Calu3 (cell line): ENCODE results near the gene STRBP. TPM values are rescaled to one million over a fixed set of nuclear protein-coding genes. Genes with fewer than 3 reads are reported as not detected.

ENCODE experiments used
- BruUV-seq: library from RNA; stranded (reverse); fragments of 400-500 nt; replicated peaks from 2 replicates; lab custom pipeline; 2021; lab: Mats Ljungman, UMichigan
- CTCF ChIA-PET: fragments of 300-600 bp; sonication (Branson Sonifier 250); formaldehyde crosslinking; loops from one replicate; lab custom pipeline; 2022; ENCODE audit warnings: antibody characterized with exemption; lab: Charles Lee
- DNase-seq: peaks from one replicate; pipeline ENCODE4 v3.0.0; 2022
- H3K27ac Mint-ChIP-seq: one replicate; pipeline ENCODE4 v1.8.0; 2022; ENCODE audit warnings: mixed read lengths; ENCODE audit not compliant: unreplicated experiment
- H3K27me3 Mint-ChIP-seq: one replicate; pipeline ENCODE4 v1.8.0; 2022; ENCODE audit warnings: mixed read lengths; ENCODE audit not compliant: unreplicated experiment
- H3K36me3 Mint-ChIP-seq: one replicate; pipeline ENCODE4 v1.8.0; 2022; ENCODE audit warnings: mild to moderate bottlenecking, moderate library complexity, mixed read lengths; ENCODE audit not compliant: insufficient read depth, unreplicated experiment
- H3K4me1 Mint-ChIP-seq: one replicate; pipeline ENCODE4 v1.8.0; 2022; ENCODE audit warnings: mild to moderate bottlenecking, low read depth, mixed read lengths; ENCODE audit not compliant: unreplicated experiment
- H3K4me3 Mint-ChIP-seq: one replicate; pipeline ENCODE4 v1.8.0; 2022; ENCODE audit warnings: mild to moderate bottlenecking, low read depth, moderate library complexity, mixed read lengths; ENCODE audit not compliant: unreplicated experiment
- H3K9me3 Mint-ChIP-seq: one replicate; pipeline ENCODE4 v1.8.0; 2022; ENCODE audit warnings: low read depth, mixed read lengths; ENCODE audit not compliant: unreplicated experiment
- intact Hi-C: fragments of 100-400 bp; cut with micrococcal nuclease; formaldehyde crosslinking; loops from one replicate; pipeline ENCODE4 v1.10.0; 2022; ENCODE audit not compliant: unreplicated experiment
- total RNA-seq: library from RNA; stranded (reverse); gene quantifications from 2 replicates; pipeline ENCODE4 v1.2.3, GENCODE V29; 2022
- TF ChIP-seq, protein P1 (sequence below): fragments of 200-600 bp; IDR thresholded peaks from one replicate; pipeline ENCODE4 v1.8.0; 2022; ENCODE audit warnings: antibody characterized with exemption; ENCODE audit not compliant: unreplicated experiment

The STRBP gene
- total RNA-seq, 1 experiment from 2014 or later: 27.3 TPM

DNA sequence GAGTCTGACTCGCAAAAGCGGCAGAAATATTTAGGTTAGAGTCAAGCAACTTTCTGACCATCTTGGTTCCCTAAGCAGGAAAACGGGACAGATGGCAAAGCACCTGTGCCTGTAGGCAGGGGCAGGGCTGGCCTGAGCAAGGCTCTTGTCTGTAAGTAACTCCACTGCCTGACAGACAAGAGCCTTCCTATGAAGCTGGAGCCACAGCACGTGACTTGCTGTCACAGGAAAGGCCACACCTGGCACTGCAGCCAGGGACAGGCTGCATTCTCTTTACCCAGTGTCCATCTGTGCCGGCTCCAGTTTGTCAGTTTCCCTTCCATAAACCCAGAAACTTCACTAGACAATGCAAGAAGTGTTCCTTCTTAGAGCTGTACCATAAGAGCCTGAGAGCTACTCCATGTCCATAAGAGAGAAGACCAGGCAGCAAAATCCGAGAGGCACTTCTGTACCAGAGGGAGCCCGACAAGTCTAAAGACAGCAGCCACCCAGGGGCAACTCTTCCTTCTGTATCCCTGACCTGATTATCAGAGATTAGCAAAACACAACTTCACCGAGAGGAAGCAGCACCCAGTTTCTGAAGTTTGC is 156.9 kb downstream of the STRBP start:
- Mint-ChIP-seq H3K9me3 (no peaks in the 10 kb centered on the region), H3K4me3 (no peak overlapping the region), H3K36me3 (peaks cover 52% of the 10 kb centered on the region), H3K4me1 (no peaks in the 10 kb centered on the region), H3K27ac (no peak overlapping the region), H3K27me3 (no peaks in the 10 kb centered on the region)
- intact Hi-C loops: no loop called here
- BruUV-seq: no TSS peak
- CTCF ChIA-PET: interaction anchor here (1.5 kb wide), 1 partner anchor 12 kb away, joined by 3 read pairs; no protein-coding TSS in a partner anchor
- no peak for DNase-seq
- TF ChIP-seq, protein P1, sequence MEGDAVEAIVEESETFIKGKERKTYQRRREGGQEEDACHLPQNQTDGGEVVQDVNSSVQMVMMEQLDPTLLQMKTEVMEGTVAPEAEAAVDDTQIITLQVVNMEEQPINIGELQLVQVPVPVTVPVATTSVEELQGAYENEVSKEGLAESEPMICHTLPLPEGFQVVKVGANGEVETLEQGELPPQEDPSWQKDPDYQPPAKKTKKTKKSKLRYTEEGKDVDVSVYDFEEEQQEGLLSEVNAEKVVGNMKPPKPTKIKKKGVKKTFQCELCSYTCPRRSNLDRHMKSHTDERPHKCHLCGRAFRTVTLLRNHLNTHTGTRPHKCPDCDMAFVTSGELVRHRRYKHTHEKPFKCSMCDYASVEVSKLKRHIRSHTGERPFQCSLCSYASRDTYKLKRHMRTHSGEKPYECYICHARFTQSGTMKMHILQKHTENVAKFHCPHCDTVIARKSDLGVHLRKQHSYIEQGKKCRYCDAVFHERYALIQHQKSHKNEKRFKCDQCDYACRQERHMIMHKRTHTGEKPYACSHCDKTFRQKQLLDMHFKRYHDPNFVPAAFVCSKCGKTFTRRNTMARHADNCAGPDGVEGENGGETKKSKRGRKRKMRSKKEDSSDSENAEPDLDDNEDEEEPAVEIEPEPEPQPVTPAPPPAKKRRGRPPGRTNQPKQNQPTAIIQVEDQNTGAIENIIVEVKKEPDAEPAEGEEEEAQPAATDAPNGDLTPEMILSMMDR: no peak

DNA sequence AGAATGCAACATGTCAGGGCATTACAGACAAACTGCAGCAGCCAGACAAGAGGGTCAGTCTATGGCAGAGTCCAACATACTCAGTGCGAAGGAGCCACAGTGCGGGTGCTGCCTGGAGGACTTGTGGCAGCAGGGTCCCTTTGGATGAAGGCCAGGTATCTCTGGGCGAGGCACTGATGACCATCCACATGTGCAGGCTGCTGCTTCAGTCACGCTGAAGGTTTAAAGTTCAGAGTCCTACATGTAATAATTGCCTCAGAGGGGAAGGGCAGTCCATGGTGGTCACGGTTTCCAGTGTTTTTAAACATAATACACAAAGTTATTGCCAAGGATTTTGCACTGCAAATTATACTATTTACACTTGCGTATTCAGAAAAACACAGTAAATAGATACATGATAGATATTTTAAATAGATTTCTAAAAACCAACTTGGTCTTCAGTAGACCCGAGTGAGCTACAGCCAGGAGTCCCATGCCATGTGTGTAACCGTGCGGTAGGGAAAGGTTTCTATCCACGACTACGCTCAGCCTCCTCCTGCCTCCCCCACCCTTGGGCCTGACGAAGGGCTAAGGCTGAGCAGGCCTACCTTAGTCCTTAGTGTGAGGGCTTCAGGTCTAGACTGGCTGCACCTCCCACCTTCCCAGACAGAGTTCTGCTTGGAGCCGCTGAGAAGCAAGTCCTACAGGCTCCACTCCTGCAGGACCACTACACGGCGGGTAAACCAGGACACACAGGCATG is 158.7 kb downstream of the STRBP start:
- Mint-ChIP-seq H3K9me3 (no peaks in the 10 kb centered on the region), H3K27ac (no peak overlapping the region), H3K4me1 (no peaks in the 10 kb centered on the region), H3K36me3 (peaks cover 52% of the 10 kb centered on the region), H3K4me3 (no peak overlapping the region), H3K27me3 (no peaks in the 10 kb centered on the region)
- TF ChIP-seq, protein P1: no peak
- CTCF ChIA-PET: no interaction called here
- no TSS peak for BruUV-seq
- intact Hi-C loops: no loop called here
- DNase-seq: no peak

DNA sequence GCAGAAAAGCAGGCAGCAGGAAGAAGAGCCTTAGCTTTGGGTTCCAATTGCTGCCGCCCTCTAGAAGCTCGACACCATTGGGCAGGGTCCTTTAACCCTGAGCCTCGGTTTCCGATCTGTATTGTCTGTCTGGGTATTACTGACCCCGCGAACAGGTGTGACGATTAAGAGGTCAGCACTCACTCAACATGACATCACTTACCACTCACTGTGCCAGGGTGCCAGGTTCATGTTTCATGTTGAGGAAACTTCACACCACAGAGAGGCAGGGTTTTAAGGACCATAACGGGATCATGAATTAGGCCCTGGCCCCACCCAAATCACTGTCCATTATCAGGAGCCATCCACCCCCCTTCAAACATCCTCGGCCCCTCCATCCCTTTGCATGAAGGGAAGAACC is 159.4 kb downstream of the STRBP start:
- Mint-ChIP-seq H3K36me3 (peaks cover 47% of the 10 kb centered on the region), H3K4me3 (no peak overlapping the region), H3K4me1 (no peaks in the 10 kb centered on the region), H3K27ac (no peak overlapping the region), H3K27me3 (no peaks in the 10 kb centered on the region), H3K9me3 (no peaks in the 10 kb centered on the region)
- BruUV-seq: no TSS peak
- no peak for DNase-seq
- CTCF ChIA-PET: no interaction called here
- intact Hi-C loops: no loop called here
- TF ChIP-seq, protein P1: no peak

DNA sequence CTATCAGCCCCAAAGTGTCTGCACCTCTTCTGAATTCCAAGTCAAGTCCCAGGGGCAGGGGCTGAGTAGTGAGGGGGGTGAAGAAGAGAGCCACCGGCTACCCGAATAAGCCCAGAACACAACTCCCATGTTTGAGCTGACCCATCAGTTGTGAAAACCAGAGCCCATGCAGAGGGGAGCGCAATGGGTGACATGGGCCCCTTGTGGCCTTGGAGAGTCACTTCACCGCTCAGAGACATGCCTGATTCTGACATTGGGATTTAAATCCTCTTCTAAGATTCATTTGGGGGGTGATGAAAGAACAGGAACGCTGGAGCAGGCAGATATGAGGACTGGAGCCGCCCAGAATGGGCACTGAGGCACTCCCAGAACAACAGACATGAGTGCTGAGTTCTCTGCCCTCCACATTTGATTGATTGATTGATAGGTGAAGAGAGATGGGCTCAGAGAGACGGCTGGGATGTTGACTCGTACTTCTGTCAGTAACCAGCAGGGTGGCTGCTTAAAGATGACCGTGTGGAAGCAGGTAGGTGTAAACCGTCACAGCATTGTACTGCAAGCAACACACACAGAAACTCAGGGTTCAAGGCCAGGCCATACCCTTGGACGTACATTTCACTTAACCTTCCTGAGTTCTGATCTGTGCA is 160.6 kb downstream of the STRBP start:
- TF ChIP-seq, protein P1: no peak
- intact Hi-C loops: no loop called here
- BruUV-seq: no TSS peak
- CTCF ChIA-PET: interaction anchor here (2.5 kb wide), 1 partner anchor 242 kb away, joined by 5 read pairs; no protein-coding TSS in a partner anchor
- Mint-ChIP-seq H3K9me3 (no peaks in the 10 kb centered on the region), H3K27me3 (no peaks in the 10 kb centered on the region), H3K4me3 (no peak overlapping the region), H3K36me3 (peaks cover 41% of the 10 kb centered on the region), H3K4me1 (no peaks in the 10 kb centered on the region), H3K27ac (no peak overlapping the region)
- DNase-seq: no peak
